ENCODE data around the gene SIGLEC10. TPM values are rescaled to one million over a fixed set of nuclear protein-coding genes. Genes with fewer than 3 reads are reported as not detected.

Gene SIGLEC10
- total and polyA plus RNA-seq, 4 donors, result 3.4 to 248 (median 29.9) TPM

DNA sequence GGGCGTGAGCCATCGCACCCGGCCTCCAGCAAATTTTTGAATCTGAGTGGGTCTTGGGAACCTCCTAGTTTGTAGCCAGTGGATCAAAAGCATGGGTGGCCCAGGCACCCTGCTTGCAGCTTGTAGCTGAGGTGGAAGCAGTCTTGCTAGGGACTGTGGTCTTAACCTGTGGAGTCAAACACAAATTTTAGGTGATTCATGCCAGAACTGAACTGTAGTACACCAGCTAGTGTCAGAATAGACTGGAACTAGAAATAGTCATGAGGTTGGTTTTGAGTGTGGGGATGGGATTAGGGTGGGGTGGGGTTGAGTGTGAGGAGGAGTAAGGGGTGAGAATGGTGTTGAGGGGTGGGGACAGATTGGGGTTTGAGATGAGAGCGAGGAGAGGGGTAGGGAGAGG lies 35.4 kb downstream of the SIGLEC10 start:
- WGBS, 2 donors, result 96 to 100% methylated on average over 4 of the region's 4 CpGs

GRCh38 chr19:51380379-51380778 lies 37.1 kb downstream of the SIGLEC10 start:
- ATAC-seq (ENCODE audit: insufficient read depth, low FRiP score) (no peak), DNase-seq (no peak)
- H3K4me3 ChIP-seq, result no peak overlapping the region
- no peak overlapping the region for H3K27ac ChIP-seq (ENCODE audit: low read depth in 1 of 2, low read length in 1 of 2)
- no peak for TF ChIP-seq CTCF (IDR thresholded peaks at IDR 0.05; ENCODE audit: control extremely low read depth, extremely low read depth)
- no peaks in the 10 kb centered on the region for H3K27me3 ChIP-seq (ENCODE audit: control insufficient read depth in 3 of 3, insufficient read depth in 3 of 3, low read length in 2 of 3)
- H3K9ac ChIP-seq (ENCODE audit: insufficient read depth in 1 of 2, low read length in 2 of 2), result no peak overlapping the region
- WGBS, 2 donors, result 92 to 95% methylated on average over 9 of the region's 9 CpGs
- no peaks in the 10 kb centered on the region for H3K4me1 ChIP-seq (ENCODE audit: control insufficient read depth in 5 of 5, insufficient read depth in 5 of 5, low read length in 5 of 5)
- H3K9me3 ChIP-seq (ENCODE audit: control insufficient read depth in 4 of 4, insufficient read depth in 3 of 4, low read length in 3 of 4), result peaks cover 0 to 2% (median 0%) of the 10 kb centered on the region in 4 donors
- no peaks in the 10 kb centered on the region for H3K36me3 ChIP-seq (ENCODE audit: control insufficient read depth in 4 of 4, insufficient read depth in 4 of 4, low read length in 4 of 4)

More for the DNA sequence above, 35.4 kb downstream of the SIGLEC10 start:
- H3K4me1 ChIP-seq (ENCODE audit: control insufficient read depth in 5 of 5, insufficient read depth in 5 of 5, low read length in 5 of 5), result no peaks in the 10 kb centered on the region
- no peak for DNase-seq
- H3K27me3 ChIP-seq (ENCODE audit: control insufficient read depth in 3 of 3, insufficient read depth in 3 of 3, low read length in 2 of 3), result no peaks in the 10 kb centered on the region
- ATAC-seq (ENCODE audit: insufficient read depth, low FRiP score), result no peak
- TF ChIP-seq CTCF (IDR thresholded peaks at IDR 0.05; ENCODE audit: control extremely low read depth, extremely low read depth), result no peak
- H3K27ac ChIP-seq (ENCODE audit: low read depth in 1 of 2, low read length in 1 of 2), result no peak overlapping the region
- peaks cover 0 to 2% (median 0%) of the 10 kb centered on the region in 4 donors for H3K9me3 ChIP-seq (ENCODE audit: control insufficient read depth in 4 of 4, insufficient read depth in 3 of 4, low read length in 3 of 4)
- no peaks in the 10 kb centered on the region for H3K36me3 ChIP-seq (ENCODE audit: control insufficient read depth in 4 of 4, insufficient read depth in 4 of 4, low read length in 4 of 4)
- no peak overlapping the region for H3K4me3 ChIP-seq
- H3K9ac ChIP-seq (ENCODE audit: insufficient read depth in 1 of 2, low read length in 2 of 2), result no peak overlapping the region

DNA sequence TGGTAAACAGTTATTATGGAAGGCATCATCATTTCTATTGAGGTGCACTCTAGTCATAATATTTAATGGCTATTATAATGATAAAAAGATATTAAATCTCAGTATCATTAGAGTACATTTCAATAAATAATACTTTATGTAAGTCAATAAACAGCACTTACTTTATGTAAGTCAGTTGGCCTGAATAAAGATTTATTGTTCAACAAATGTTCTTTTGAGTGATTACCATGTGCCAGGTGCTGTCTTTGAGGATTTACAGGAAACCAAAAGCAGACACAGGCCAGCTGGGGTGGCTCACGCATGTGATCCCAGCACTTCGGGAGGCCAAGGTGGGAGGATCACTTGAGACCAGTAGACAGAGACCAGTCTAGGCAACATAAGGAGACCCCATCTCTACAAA lies 40.0 kb downstream of the SIGLEC10 start:
- WGBS, 2 donors, result 88 to 96% methylated on average over 2 of the region's 2 CpGs
- TF ChIP-seq CTCF (IDR thresholded peaks at IDR 0.05; ENCODE audit: control extremely low read depth, extremely low read depth), result no peak
- no peaks in the 10 kb centered on the region for H3K36me3 ChIP-seq (ENCODE audit: control insufficient read depth in 4 of 4, insufficient read depth in 4 of 4, low read length in 4 of 4)
- H3K27me3 ChIP-seq (ENCODE audit: control insufficient read depth in 3 of 3, insufficient read depth in 3 of 3, low read length in 2 of 3), result no peaks in the 10 kb centered on the region
- no peak overlapping the region for H3K9ac ChIP-seq (ENCODE audit: insufficient read depth in 1 of 2, low read length in 2 of 2)
- no peaks in the 10 kb centered on the region for H3K4me1 ChIP-seq (ENCODE audit: control insufficient read depth in 5 of 5, insufficient read depth in 5 of 5, low read length in 5 of 5)
- H3K27ac ChIP-seq (ENCODE audit: low read depth in 1 of 2, low read length in 1 of 2), result no peak overlapping the region
- H3K9me3 ChIP-seq (ENCODE audit: control insufficient read depth in 4 of 4, insufficient read depth in 3 of 4, low read length in 3 of 4), result peaks cover 0 to 2% (median 0%) of the 10 kb centered on the region in 4 donors
- no peak for ATAC-seq (ENCODE audit: insufficient read depth, low FRiP score)
- no peak overlapping the region for H3K4me3 ChIP-seq
- DNase-seq, result no peak

Measured in lung (tissue), 12 donors.